ENCODE measurements around the gene MRPL16.

GRCh38 chr11:59787816-59788215 lies 22.8 kb downstream of the MRPL16 start:
- TF ChIP-seq CTCF (IDR thresholded peaks at IDR 0.05) (no peak), POLR2A (IDR thresholded peaks at IDR 0.05) (no peak)

Measured in adrenal gland (tissue), 5 donors.